ENCODE measurements around the gene CRY1.

- TF ChIP-seq, protein P1, sequence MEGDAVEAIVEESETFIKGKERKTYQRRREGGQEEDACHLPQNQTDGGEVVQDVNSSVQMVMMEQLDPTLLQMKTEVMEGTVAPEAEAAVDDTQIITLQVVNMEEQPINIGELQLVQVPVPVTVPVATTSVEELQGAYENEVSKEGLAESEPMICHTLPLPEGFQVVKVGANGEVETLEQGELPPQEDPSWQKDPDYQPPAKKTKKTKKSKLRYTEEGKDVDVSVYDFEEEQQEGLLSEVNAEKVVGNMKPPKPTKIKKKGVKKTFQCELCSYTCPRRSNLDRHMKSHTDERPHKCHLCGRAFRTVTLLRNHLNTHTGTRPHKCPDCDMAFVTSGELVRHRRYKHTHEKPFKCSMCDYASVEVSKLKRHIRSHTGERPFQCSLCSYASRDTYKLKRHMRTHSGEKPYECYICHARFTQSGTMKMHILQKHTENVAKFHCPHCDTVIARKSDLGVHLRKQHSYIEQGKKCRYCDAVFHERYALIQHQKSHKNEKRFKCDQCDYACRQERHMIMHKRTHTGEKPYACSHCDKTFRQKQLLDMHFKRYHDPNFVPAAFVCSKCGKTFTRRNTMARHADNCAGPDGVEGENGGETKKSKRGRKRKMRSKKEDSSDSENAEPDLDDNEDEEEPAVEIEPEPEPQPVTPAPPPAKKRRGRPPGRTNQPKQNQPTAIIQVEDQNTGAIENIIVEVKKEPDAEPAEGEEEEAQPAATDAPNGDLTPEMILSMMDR (optimal IDR thresholded peaks at IDR 0.05 in 1 of 3, IDR thresholded peaks at IDR 0.05 in 1 of 3, conservative IDR thresholded peaks at IDR 0.05 in 1 of 3; ENCODE audit: extremely low read depth in 1 of 3, insufficient read depth in 2 of 3, low read length in 3 of 3): no peak
- TF ChIP-seq EZH2 (IDR thresholded peaks at IDR 0.05; ENCODE audit: low read length): no peak
Measured at GRCh38 chr12:107064687-107065086, 28.7 kb downstream of the CRY1 start.
